Measurements from ENCODE around the gene HIP1.
"Not testable (repeated sequence)": the region's sequence is repeated elsewhere in the genome, so short reads cannot be mapped to it uniquely, and the experiment has no call there.

The HIP1 gene

GRCh38 chr7:75616421-75617167 lies 122.1 kb downstream of the HIP1 start:
- DNase-seq (ENCODE audit: low read depth in 2 of 2), result no peak

- no peak for DNase-seq (ENCODE audit: low read depth in 2 of 2)
These were observed 124.3 kb downstream of the HIP1 start for GRCh38 chr7:75614401-75614800.

- DNase-seq (ENCODE audit: low read depth in 2 of 2), result no peak
These were observed 125.4 kb downstream of the HIP1 start for GRCh38 chr7:75613351-75613750.

GRCh38 chr7:75611557-75612178 lies 127.1 kb downstream of the HIP1 start:
- no peak for DNase-seq (ENCODE audit: low read depth in 2 of 2)

- DNase-seq (ENCODE audit: low read depth in 2 of 2), result not testable (repeated sequence)
These were observed 129.3 kb downstream of the HIP1 start for GRCh38 chr7:75609416-75609815.

GRCh38 chr7:75608451-75609122 lies 130.2 kb downstream of the HIP1 start:
- no peak for DNase-seq (ENCODE audit: low read depth in 2 of 2)

GRCh38 chr7:75604408-75604807 lies 134.3 kb downstream of the HIP1 start:
- DNase-seq (ENCODE audit: low read depth in 2 of 2), result no peak

- not testable (repeated sequence) for DNase-seq (ENCODE audit: low read depth in 2 of 2)
These were observed 135.9 kb downstream of the HIP1 start for GRCh38 chr7:75602831-75603230.

GRCh38 chr7:75601539-75601938 lies 137.2 kb downstream of the HIP1 start:
- no peak for DNase-seq (ENCODE audit: low read depth in 2 of 2)

- DNase-seq (ENCODE audit: low read depth in 2 of 2), result not testable (repeated sequence)
These were observed 138.0 kb downstream of the HIP1 start for GRCh38 chr7:75600748-75601147.

GRCh38 chr7:75599244-75599781 lies 139.4 kb downstream of the HIP1 start:
- no peak for DNase-seq (ENCODE audit: low read depth in 2 of 2)

GRCh38 chr7:75596727-75597614 lies 141.8 kb downstream of the HIP1 start:
- DNase-seq (ENCODE audit: low read depth in 2 of 2), result no peak

- DNase-seq (ENCODE audit: low read depth in 2 of 2), result no peak
These were observed 143.0 kb downstream of the HIP1 start for GRCh38 chr7:75595766-75596165.

- DNase-seq (ENCODE audit: low read depth in 2 of 2), result not testable (repeated sequence)
These were observed 145.1 kb downstream of the HIP1 start for GRCh38 chr7:75593500-75594184.

- DNase-seq (ENCODE audit: low read depth in 2 of 2), result no peak
These were observed 147.1 kb downstream of the HIP1 start for GRCh38 chr7:75591467-75592255.

- no peak for DNase-seq (ENCODE audit: low read depth in 2 of 2)
These were observed 148.3 kb downstream of the HIP1 start for GRCh38 chr7:75590373-75591005.

GRCh38 chr7:75584354-75584753 lies 154.4 kb downstream of the HIP1 start:
- DNase-seq (ENCODE audit: low read depth in 2 of 2), result no peak

GRCh38 chr7:75583255-75583654 lies 155.5 kb downstream of the HIP1 start:
- DNase-seq (ENCODE audit: low read depth in 2 of 2), result no peak

- DNase-seq (ENCODE audit: low read depth in 2 of 2), result no peak
These were observed 158.8 kb downstream of the HIP1 start for GRCh38 chr7:75579899-75580298.

GRCh38 chr7:75578081-75578480 lies 160.7 kb downstream of the HIP1 start:
- DNase-seq (ENCODE audit: low read depth in 2 of 2), result no peak

Data from stimulated activated CD4-positive, alpha-beta T cell treated with anti-CD3 and anti-CD28 coated beads, Interleukin-1b, Interleukin-23, amount 100 ng/mL, for 4 hours (primary cell).